Measurements from ENCODE around the gene HNRNPUL2.

HNRNPUL2 gene

GRCh38 chr11:62665599-62666258 lies 61.5 kb downstream of the HNRNPUL2 start:
- Histone ChIP-seq H3K9me3 (ENCODE audit: low read length) (no peaks in the 10 kb centered on the region), H3K4me3 (ENCODE audit: low read length) (peak overlapping the region; percentile 92), H2AFZ (ENCODE audit: low read depth, low read length) (no peak overlapping the region), H3K4me1 (ENCODE audit: insufficient read depth, low read length) (peaks cover 18% of the 10 kb centered on the region), H3K27me3 (ENCODE audit: insufficient read depth, low read length) (no peaks in the 10 kb centered on the region), H3K36me3 (ENCODE audit: insufficient read depth, low read length) (peaks cover 28% of the 10 kb centered on the region)

- Histone ChIP-seq H3K4me1 (ENCODE audit: insufficient read depth, low read length) (peaks cover 18% of the 10 kb centered on the region), H3K36me3 (ENCODE audit: insufficient read depth, low read length) (peaks cover 29% of the 10 kb centered on the region), H2AFZ (ENCODE audit: low read depth, low read length) (peak within 1 kb of the TSS; percentile 30), H3K4me3 (ENCODE audit: low read length) (peak within 1 kb of the TSS; percentile 92), H3K27me3 (ENCODE audit: insufficient read depth, low read length) (no peaks in the 10 kb centered on the region), H3K9me3 (ENCODE audit: low read length) (no peaks in the 10 kb centered on the region)
These were observed 62.1 kb downstream of the HNRNPUL2 start, which contains the start of the genes C11orf98 and CSKMT for GRCh38 chr11:62665075-62665598. Gene C11orf98, minus strand, starts transcription at chr11:62665210. Its CDS starts 41 bp downstream, at chr11:62665169. Gene CSKMT, plus strand, starts transcription at chr11:62665312. Its CDS starts 568 bp downstream, at chr11:62665880.

- Histone ChIP-seq H3K9me3 (ENCODE audit: low read length) (no peaks in the 10 kb centered on the region), H3K27me3 (ENCODE audit: insufficient read depth, low read length) (no peaks in the 10 kb centered on the region), H3K4me1 (ENCODE audit: insufficient read depth, low read length) (peaks cover 18% of the 10 kb centered on the region), H3K4me3 (ENCODE audit: low read length) (peak overlapping the region; percentile 92), H3K36me3 (ENCODE audit: insufficient read depth, low read length) (peaks cover 29% of the 10 kb centered on the region), H2AFZ (ENCODE audit: low read depth, low read length) (peak overlapping the region; percentile 30)
These were observed 62.7 kb downstream of the HNRNPUL2 start for GRCh38 chr11:62664405-62665074.
